NCI-H82 treated with DMSO at 0.1 percent for 48 hours (cell line): ENCODE results near the gene GBP2.
"Not testable (repeated sequence)": the region's sequence is repeated elsewhere in the genome, so short reads cannot be mapped to it uniquely, and the experiment has no call there.

Experiments used
- DNase-seq: peaks from one replicate; lab custom pipeline; 2025; ENCODE audit not compliant: unreplicated experiment; lab: John Stamatoyannopoulos, UW

Gene GBP2

GRCh38 chr1:89125913-89126580, at the start of gene GBP2:
GBP2 (minus strand) TSS chr1:89126114; CDS start chr1:89121966, 4,148 bp downstream.
- no peak for DNase-seq

GRCh38 chr1:89174491-89174890, 48.6 kb upstream of the GBP2 start:
- no peak for DNase-seq

- no peak for DNase-seq
Measured at GRCh38 chr1:89172468-89173143, 46.7 kb upstream of the GBP2 start.

- no peak for DNase-seq
Measured at GRCh38 chr1:89171067-89171438, 45.1 kb upstream of the GBP2 start.

- no peak for DNase-seq
Measured at GRCh38 chr1:89170170-89171066, 44.5 kb upstream of the GBP2 start.

- no peak for DNase-seq
Measured at GRCh38 chr1:89169166-89169565, 43.3 kb upstream of the GBP2 start.

- no peak for DNase-seq
Measured at GRCh38 chr1:89167590-89168230, 41.8 kb upstream of the GBP2 start.

- DNase-seq: no peak
Measured at GRCh38 chr1:89166705-89167104, 40.8 kb upstream of the GBP2 start.

GRCh38 chr1:89165811-89166210, 39.9 kb upstream of the GBP2 start:
- DNase-seq: no peak

GRCh38 chr1:89151047-89151446, 25.1 kb upstream of the GBP2 start:
- DNase-seq: no peak

- no peak for DNase-seq
Measured at GRCh38 chr1:89149976-89150375, 24.1 kb upstream of the GBP2 start.

GRCh38 chr1:89149229-89149628, 23.3 kb upstream of the GBP2 start:
- no peak for DNase-seq

GRCh38 chr1:89147678-89148658, 22.1 kb upstream of the GBP2 start:
- DNase-seq: no peak

GRCh38 chr1:89146721-89147120, 20.8 kb upstream of the GBP2 start:
- no peak for DNase-seq

- no peak for DNase-seq
Measured at GRCh38 chr1:89143484-89143883, 17.6 kb upstream of the GBP2 start.

- DNase-seq: no peak
Measured at GRCh38 chr1:89142160-89142559, 16.2 kb upstream of the GBP2 start.

- no peak for DNase-seq
Measured at GRCh38 chr1:89133747-89134146, 7.8 kb upstream of the GBP2 start.

GRCh38 chr1:89130716-89131115, 4.8 kb upstream of the GBP2 start:
- DNase-seq: no peak

- DNase-seq: no peak
Measured at GRCh38 chr1:89129911-89130310, 4.0 kb upstream of the GBP2 start.

GRCh38 chr1:89128003-89128458, 2.1 kb upstream of the GBP2 start:
- DNase-seq: not testable (repeated sequence)
